HG02884 (cell line): ENCODE data around the gene PLK2.

ENCODE experiments used
- ATAC-seq: cut with Tn5 transposase; IDR thresholded peaks from one replicate; pipeline ENCODE4 v1.9.1; 2021; ENCODE audit warnings: mild to moderate bottlenecking, moderate library complexity; ENCODE audit not compliant: unreplicated experiment

PLK2 gene

DNA sequence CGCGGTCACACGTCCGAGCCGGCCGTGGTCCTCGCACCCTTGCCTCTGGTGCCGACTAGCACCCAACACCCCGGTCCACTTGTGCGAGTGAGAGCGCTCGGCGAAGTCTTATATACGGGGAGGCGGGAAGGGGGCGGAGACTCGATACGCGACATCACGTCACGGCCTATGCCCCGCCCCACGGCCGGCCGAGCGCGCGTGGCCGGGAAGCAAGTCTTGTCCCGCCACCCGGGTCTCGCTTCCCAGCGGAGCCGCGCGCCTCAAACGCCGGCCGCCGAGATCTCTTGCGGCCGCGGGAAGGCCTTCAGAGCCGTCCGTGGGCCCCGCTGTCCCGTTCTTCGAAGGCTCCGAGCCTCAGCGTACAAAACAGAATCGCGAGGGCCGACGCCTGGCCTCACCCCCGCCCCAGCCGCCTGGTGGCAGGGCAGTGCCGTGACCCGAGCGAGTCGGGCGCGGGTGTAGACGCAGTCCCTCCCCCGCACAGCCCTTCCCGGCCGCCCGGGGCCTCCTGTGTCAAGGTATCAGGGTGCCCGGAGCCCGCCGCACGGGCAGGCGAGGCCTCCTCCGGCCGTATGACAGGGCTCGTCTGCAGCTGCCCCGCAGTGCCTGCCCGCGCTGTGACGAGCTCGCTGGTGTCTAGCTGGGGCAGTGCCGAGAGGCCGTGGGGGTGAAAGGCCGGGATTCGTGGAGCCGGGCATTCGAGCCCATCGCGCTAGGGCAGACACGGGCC, at the start of gene PLK2:
PLK2 (minus strand) TSS at position 85 of the 730 bp plus-strand sequence. CDS start 127 bp downstream, outside the sequence.
- ATAC-seq = peak; percentile 74

GRCh38 chr5:58507715-58508114, 47.8 kb upstream of the PLK2 start:
- ATAC-seq = no peak

GRCh38 chr5:58505971-58506640, 46.2 kb upstream of the PLK2 start:
- ATAC-seq = peak; percentile 77

GRCh38 chr5:58505502-58505901, 45.6 kb upstream of the PLK2 start:
- no peak for ATAC-seq

DNA sequence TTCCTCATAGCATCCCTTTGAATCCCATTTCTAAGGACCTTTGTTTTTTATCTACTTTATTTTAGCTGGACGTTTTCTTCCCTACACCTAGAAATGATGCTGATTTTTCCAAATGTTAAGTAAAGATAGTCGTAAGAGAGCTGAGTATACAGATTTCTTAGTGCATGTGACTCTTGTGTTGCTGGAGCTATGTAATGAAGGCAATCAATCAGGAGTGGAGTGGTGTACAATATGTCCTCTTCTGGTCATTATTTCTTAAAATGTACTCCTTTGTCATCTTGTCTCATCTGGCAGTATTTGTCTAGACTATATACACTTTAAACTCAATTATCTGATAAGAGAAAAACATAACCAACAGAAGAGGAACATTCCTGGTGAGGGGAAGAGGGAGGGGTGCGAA, 44.9 kb upstream of the PLK2 start:
- ATAC-seq = no peak

- no peak for ATAC-seq
Measured at GRCh38 chr5:58503390-58504046, 43.6 kb upstream of the PLK2 start.

GRCh38 chr5:58501778-58502417, 42.0 kb upstream of the PLK2 start:
- no peak for ATAC-seq

DNA sequence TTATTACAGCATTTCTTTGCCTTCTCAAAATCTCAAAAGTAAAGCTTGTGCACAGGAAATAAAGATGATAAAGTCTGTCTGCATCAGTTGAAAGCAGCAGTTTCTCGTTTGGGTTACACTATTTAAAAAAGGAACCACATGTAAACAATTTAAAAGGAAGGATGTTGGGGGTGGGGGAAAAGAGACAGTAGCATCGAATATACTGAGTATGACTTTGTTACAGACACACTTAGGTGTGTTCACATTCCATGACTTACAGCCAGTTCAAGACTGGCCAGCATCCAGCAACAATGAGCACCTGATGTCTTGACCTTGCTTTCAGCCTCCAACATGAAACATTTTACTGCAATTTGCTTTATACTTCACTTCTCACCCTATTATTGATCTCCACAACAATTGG, 40.1 kb upstream of the PLK2 start:
- ATAC-seq = no peak

DNA sequence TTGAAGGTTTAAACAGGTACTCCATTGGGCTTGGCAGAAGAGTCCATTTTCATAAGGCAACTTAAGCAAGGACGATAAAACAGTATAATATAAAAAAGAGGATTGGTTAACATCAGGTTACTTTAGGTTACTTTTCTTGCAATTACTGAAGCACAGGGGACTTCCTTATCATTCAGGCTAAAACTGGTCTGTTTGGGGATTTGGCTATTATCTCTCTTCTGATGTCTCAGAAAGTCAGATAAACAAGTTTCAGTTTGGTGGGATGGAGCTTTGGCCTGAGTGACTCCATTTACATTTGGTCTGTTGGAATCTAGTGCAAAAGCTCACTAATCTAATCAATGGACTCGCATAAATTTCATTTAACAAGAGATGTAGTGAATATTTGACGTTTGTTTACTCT, 39.3 kb upstream of the PLK2 start:
- no peak for ATAC-seq

GRCh38 chr5:58498340-58498942, 38.6 kb upstream of the PLK2 start:
- no peak for ATAC-seq

GRCh38 chr5:58497921-58498320, 38.0 kb upstream of the PLK2 start:
- ATAC-seq = no peak

DNA sequence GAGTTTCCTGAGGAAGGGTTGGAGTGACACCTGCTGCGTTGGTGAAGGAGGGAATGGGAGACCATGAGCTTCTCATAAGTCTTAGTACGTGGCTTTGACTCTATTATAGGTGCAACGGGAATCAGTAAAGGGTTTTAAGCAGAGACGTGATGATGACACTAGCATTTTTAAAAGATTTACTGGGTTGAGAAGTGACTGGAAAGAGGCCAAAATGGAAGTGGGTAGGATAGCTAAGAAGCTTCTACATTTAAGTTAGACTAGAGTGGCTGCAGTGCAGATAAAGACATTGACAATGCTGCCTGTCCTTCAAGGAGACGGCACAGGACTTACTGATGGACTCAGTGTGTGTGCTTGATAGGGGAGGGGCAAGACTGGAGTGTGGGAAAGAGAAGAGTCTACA, 37.5 kb upstream of the PLK2 start:
- no peak for ATAC-seq

- ATAC-seq = no peak
Measured at GRCh38 chr5:58496488-58496887, 36.6 kb upstream of the PLK2 start.

- ATAC-seq = no peak
Measured at GRCh38 chr5:58493141-58493540, 33.3 kb upstream of the PLK2 start.

DNA sequence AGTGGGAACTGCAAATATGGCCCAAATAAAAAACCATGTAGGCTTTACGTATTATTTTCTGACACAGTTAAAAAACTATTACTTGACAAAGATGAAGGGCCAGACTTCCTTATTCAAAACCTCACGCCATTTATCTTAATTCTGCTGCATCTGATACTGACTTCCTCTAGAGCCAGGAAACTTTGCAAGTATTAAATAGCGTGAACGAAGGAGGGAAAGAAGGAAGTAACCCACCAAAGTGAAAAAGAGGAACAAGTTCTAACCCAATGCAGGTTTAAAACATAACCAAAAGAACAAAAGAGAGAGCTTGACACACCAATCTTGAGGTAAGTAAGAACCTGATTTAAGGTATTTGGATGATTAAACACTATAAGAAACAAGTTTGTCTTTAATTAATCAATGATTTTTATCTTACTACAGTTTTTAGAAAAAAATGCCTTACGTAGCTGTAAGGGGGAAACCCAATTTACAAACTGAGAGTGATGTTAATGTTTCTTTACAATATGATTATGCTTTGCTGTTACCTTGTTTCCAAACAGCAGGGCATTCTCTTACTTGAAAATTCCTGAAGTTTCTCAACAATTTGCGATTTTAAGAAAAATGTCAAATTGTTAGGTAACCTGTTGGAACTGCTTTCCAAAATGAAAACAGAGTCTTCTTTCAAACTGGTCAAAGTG, 31.5 kb upstream of the PLK2 start, which contains the start of gene GAPT:
GAPT (plus strand) TSS at position 220 of the 677 bp plus-strand sequence. CDS start 3,102 bp downstream, outside the sequence.
- ATAC-seq = peak; percentile 69

DNA sequence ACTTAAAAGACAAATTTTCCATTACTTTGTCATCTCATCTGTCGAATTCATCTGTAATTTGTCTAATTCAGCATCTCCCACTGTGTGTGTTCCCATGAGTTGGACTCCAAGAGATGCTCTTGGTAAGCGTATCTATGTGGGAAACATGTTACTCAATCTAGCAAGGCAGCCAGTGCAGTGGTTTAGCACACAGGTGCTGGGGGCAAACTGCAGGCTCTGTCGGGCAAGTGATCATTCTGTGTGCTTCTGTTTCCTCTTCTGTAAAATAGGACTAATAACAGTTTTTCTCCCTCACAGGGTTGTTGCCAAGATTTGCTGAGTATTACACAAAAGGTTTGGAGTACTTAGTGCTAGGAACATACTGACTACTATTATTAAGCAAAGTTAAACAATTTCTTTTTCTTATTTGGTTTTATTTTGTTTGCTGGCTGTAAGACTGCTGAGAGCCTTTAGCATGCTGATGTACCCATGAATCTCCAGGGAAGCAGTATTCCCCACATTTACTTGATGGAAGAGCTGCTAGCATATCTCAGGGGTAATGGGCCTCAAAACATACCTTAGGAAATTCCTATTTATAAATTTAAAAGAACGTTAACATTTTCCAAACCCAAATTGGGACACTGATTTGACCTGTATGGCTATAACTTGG, 30.6 kb upstream of the PLK2 start:
- peak; percentile 52 for ATAC-seq

DNA sequence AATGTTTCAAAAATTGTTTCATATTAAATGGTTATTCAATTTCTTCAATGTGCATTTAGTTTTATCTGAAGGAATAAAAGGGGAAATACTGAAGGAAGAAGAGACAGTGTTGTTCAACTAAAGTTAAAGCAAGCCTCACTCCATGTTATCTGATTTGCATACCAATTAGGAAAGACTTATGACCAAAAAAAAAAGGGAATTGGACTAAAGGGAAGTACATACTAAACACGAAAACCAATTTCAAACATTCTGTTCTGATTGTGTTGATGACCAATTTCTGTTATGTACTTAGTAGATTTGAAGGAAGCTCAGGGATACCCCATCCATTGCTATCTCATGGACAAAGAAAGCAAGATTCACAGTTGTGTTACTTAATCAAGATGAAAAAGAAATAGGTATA, 26.4 kb upstream of the PLK2 start:
- no peak for ATAC-seq

- no peak for ATAC-seq
Measured at GRCh38 chr5:58484505-58484904, 24.6 kb upstream of the PLK2 start.

- no peak for ATAC-seq
Measured at GRCh38 chr5:58482536-58482935, 22.6 kb upstream of the PLK2 start.

DNA sequence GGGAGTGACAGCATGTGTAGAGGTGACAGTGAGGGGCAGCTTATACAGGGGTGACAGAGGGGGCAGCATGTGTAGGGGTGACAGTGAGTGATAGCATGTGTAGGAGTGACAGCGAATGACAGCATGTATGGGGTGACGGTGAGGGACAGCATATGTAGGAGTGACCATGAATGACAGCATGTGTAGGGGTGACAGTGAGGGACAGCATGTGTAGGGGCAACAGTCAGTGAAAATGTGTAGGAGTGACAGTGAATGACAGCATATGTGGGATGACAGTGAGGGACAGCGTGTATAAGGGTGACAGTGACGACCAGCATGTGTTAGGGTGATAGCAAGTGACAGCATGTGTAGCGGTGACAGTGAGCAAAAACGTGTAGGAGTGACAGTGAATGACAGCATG, 21.9 kb upstream of the PLK2 start:
- no peak for ATAC-seq
